ACHN (cell line): ENCODE measurements around the gene OR2A42.
A peak's percentile ranks its signal among the peaks of the same experiment; 100 is the strongest.
"Not testable (repeated sequence)": the region's sequence is repeated elsewhere in the genome, so short reads cannot be mapped to it uniquely, and the experiment has no call there.

Experiments used
- DNase-seq: peaks from one replicate; pipeline ENCODE4 v3.0.0-alpha.2; 2015
- in situ Hi-C: cut with HindIII; loops from 2 replicates; pipeline ENCODE4 v1.10.0; 2017; ENCODE audit warnings: low sequenced_read_pairs, low pct_ligation_motif_present, low pct_unique_long_range_greater_than_20kb

OR2A42 gene, protein sequence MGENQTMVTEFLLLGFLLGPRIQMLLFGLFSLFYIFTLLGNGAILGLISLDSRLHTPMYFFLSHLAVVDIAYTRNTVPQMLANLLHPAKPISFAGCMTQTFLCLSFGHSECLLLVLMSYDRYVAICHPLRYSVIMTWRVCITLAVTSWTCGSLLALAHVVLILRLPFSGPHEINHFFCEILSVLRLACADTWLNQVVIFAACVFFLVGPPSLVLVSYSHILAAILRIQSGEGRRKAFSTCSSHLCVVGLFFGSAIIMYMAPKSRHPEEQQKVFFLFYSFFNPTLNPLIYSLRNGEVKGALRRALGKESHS

DNA sequence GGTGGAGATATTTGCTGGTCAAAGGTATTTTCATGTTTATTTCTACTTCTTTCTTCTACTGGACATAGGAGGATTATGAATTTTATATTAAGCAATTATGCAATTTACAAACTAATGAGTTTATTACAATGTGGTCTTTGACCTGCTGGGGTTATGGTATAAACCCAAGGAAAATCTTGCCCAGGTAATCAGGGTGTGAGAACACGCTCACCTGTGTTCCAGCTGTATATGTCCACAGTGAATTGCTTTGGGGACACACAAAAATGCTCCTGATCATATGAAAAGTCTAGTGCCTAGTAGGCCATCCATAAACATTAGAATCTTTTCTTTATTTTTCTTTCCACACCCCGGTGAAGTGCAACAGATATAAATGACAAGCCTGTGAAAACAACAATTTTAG lies at the start of gene OR2A42:
TSS of gene OR2A42 (minus strand) at position 241 of the 400 bp plus-strand sequence. CDS start 6,762 bp downstream, outside the sequence.
- DNase-seq, in situ Hi-C loops: not testable (repeated sequence)

DNA sequence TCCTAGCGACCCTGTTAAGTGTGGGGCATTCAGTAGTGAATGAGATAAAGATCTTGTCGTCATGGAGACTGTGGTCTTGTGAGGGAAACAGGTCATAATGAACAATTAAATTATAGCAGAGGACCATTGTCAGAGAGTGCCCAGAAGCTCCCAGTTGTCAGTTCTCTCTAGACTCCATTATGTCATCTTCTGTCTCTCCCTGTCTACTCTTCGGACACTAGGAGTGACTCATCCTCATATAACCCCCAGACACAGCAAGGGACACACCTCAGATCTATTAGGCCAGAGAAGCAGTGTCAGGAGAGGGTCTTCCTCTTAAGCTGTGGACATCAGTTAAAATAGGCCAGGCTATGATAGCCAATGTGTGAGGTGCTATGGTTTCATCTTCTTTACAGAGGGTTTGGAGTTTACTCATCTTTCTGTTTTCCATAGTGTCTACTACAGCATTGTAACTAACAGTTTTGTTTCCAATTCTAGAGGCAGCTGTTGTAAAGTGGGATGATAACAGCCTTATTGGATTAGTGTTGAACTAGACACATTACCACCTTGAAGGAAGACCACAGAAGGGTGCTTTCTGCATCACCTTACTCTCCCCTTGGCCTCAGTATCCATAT lies 47.9 kb upstream of the OR2A42 start:
- DNase-seq, in situ Hi-C loops: not testable (repeated sequence)

DNA sequence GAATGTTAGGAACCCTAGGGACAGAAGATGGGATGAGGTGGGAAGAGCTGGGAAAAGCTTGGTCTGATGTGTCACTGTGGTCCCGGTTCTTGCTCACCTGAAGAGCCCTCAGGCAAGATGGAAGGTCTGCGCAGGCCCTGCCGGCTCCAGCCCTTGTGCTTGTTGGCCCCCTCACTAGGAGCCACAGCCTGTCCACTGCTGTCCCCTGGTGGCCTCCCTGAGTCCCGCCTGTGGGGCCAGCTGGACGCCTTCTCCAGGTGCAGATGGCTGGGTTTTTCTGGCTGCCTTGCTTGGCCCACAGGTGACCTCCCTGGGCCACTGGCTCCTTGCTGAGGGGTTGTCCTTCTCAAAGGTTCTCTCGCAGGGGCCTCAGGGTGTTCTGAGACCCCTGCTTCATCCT lies 44.3 kb upstream of the OR2A42 start:
- DNase-seq, in situ Hi-C loops: not testable (repeated sequence)

DNA sequence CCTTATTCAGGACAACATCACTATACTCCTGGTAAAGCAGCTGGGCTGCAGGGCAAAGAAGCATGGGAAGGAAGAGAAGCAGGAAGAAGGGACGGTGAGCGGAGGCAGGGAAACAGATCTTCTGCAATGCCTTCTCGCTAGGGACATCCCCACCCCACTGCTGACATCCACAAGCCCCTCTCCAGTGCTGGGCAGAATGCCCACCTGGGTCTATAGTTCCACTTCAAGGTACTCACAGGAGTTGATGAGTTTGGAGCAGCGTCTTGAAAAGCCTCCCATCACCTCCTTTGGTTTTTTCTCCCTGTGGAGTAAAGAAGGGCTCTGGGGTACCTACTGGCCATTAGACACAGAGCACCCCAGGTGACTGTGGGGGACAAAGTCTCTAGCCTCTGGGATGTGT lies 43.1 kb upstream of the OR2A42 start:
- in situ Hi-C loops, DNase-seq: not testable (repeated sequence)

DNA sequence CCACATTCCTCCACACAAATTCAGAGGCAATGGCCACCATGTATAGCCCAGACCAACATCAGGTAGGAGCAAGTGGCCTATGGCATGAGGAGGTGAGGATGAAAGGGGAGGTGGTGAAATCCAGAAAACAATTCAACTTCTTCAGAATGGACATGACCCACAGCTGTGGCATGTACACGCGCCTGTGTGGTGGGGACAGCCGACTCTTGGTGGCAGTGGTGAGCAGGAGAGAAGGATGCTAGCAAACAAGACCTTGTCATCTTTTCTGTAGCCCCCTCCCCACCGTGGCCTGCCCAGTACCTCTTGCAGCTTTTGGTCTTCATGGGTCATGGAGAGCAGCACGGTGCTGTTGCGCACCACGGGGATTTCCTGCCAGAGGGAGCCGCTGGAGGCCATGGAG lies 42.6 kb upstream of the OR2A42 start:
- in situ Hi-C loops, DNase-seq: not testable (repeated sequence)

DNA sequence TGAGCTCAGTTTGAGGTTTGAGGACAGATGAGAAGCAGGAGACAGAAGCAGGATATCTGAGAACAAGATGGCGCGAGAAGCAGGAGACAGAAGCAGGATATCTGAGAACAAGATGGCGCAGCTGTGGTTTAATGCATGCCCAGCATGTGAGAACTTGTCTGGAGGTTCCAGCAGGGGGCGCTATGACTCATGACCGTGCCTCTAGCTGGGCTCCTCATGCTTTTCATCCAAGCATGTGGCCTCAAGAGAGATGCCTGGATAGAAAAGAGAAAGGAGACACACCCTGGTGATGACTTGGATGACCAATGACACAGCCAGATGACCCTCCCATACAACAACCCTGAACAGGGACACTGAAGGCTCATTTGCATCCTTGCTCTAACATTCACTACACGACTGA lies 40.6 kb upstream of the OR2A42 start:
- in situ Hi-C loops, DNase-seq: not testable (repeated sequence)

DNA sequence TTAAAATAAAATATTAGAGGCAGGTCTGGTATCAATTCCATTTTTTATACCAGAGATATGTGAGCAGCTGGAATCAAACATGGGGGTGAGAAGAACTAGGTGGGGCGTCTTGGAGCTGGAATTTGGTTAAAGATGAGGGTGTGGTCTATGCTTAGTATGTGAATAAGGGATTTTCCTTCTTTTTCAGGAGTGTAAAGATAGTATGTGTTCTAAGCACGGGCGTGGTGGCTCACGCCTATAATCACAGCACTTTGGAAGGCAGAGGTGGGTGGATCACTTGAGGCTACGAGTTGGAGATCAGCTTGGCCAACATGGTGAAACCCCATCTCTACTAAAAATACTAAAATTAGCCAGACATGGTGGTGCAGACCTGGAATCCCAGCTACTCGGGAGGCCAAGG lies 35.9 kb upstream of the OR2A42 start:
- in situ Hi-C loops, DNase-seq: not testable (repeated sequence)

DNA sequence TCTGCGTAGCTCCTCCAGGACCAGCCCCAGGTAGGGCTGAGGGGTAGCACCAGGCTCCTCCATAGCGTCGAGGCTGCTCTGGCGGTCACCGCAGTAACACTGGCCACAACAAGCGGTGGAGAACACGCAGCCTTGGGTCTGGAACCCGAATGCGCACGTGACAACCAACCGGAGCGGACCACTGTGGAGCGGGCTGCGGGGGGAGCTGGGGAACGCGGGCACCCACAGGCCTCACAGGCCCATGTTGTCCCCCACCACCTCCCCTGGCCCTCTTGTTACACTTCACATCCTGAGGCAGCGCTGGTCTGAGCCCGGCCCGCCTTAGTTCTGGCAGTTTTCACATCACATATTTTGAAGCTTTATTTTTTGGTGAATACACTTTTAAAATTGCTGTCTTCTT lies 29.8 kb upstream of the OR2A42 start, which contains the start of gene CTAGE8:
TSS of gene CTAGE8 (minus strand) at position 101 of the 400 bp plus-strand sequence. CDS start at position 63, 38 bp downstream.
- DNase-seq, in situ Hi-C loops: not testable (repeated sequence)

DNA sequence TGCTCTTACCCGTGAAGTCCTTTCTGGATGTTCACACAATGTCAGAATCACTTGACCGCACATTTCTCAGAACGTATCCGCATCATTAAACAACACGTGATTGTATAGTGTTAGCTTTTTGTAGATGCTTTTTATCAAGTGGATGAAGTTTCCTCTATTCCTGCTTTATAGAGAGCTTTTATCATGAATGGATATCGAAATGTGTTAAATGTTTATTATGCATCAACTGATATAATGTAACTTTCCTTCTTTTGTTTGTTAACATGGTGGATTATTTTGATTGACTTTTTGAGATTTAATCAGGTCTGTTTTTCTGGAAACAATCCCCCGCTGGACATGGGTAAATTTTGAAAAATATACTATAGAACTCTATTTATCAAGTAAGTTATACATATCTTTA lies 25.3 kb upstream of the OR2A42 start, which contains the start of gene OR2A7:
TSS of gene OR2A7 (minus strand) at position 101 of the 400 bp plus-strand sequence. CDS start 5,164 bp downstream, outside the sequence.
- in situ Hi-C loops, DNase-seq: not testable (repeated sequence)

DNA sequence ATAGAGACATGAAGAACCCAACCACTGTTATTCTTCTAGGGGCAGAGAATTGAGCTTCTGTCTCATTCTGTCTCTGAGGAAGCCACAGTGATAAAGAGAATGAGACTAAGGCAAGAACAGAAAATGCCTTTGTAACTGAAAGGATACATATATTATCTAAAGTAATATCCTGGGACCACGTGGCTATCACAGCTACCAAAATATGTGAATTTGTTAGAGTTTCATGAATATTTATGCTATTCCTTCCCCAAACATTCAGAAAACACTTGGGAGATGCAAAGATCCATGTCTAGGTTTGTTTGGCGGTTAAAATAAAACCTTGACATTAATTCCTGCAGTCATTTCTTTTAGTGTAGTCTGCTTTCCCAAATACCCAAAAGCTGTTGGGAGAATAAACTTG lies 22.7 kb upstream of the OR2A42 start:
- in situ Hi-C loops, DNase-seq: not testable (repeated sequence)

DNA sequence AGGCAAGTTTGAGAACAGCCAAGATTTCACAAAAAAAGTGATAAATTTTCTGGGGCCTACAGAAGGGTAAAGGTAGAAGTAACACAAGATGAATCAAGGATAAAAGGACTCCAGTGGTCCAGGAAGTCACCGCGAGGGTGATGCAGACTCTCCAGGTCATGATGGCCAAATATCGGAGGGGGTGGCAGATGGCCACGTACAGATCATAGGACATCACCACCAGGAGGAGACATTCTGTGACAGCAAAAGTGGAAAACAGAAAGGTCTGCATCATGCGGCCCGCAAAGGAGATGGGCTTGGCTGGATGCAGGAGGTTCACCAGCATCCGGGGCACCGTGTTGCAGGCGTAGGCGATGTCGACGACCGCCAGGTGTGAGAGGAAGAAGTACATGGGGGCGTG lies 19.7 kb upstream of the OR2A42 start:
- DNase-seq, in situ Hi-C loops: not testable (repeated sequence)

DNA sequence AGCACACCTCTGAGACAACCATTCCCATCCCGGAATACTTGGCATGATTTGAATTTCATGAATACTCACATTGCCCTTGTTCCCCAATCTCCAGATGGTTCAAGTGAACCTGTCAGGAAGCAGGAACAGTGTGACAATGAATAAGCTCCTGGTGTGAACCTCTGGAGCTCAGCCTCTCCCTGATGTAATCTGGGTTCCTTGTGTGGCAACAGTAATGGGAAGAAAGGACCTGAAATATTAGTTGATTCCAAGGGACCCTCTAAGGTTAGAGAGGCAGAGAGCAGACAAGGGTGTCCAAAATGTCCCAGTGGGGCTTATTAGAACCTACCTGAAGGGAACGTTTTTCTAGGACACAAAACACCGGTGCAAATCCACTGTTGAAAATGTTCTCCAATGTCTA lies 16.7 kb upstream of the OR2A42 start:
- DNase-seq: peak; percentile 3
- in situ Hi-C loops: no loop called here

DNA sequence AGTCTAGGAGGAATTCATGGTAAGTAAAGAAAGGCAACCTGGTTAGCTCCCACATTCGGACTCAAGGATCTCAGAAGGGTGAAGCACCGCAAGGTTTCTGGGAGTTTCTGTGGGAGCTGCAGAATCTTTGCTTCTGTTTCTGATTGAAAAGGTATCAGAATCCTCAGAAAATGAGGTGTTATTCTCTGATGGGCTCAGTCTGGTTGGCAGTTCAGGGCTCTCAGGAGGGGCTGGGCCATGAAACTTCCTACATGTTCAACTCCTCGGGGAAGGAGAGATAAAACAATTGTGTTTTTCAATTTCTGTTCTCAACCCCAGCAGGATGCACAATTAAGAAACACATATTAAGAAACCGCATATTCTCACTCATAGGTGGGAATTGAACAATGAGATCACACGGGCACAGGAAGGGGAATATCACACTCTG lies 16.1 kb upstream of the OR2A42 start:
- in situ Hi-C loops: no loop called here
- peak; percentile 0 for DNase-seq

DNA sequence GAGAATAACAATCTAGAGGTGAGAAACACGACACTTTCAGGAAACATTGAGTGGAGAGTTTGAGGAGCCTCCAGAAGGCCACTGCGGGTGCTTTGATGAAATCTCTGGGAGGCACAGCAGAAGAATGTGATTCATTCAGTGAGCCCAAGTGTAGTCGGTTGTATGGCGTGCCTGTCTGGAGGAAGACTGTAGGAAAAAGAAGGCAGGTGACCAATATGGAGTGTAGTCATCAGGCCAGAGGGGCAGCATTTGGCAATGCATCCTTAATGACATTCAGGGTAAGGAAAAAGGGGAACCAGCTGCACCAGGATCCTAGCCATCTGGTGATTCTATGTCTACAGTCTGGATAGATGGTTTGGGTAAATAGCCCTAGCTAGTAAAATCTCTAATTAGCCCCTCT lies 12.9 kb upstream of the OR2A42 start:
- in situ Hi-C loops, DNase-seq: not testable (repeated sequence)

DNA sequence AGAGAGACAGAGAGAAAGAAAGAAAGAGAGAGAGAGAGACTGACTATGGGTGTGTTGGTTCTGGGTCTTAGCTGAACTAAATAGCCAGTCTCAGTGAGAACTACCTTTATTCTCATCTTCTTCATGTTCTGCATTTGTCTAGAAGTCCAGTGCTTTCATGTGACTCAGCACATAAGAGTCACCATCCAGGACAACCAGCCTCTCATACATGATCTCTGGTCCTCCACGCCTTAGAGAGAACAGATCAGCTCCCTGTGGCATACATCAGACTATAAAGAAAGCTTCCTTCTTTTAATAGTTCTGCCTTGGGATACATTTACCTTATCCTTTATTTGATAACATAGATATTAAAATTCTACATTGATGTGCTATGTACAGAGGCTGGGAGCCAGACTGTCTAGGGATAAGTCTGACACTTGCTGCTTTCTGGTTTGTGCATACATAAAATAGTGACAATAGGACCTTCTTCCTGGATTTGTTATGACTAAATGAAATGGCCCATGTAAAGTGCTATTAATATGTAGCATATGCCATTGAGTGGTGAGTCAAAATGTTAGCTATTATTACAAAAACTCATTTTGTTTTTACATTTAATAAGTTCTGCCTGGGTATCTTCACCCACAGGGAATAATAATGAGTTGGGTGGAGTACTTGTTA lies 8.4 kb upstream of the OR2A42 start:
- in situ Hi-C loops, DNase-seq: not testable (repeated sequence)

DNA sequence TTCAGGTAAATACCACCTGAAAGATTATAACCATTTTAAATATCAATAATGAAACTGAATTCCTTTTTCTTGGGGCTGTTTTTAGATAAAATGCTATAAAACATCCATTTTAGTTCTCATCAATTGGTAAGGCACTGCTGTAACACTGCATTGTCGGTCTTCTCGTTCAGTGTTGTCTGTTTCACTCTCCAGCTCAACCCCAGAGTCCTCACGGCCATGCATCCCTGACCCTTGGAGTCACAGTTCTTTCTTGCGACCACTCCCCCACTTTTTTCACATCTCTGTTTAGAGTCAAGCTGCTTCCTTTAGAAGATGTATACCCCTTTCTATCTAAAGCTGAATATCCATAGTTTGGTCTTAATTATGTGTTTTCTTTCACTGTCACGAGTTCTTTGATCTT lies 7.6 kb upstream of the OR2A42 start:
- in situ Hi-C loops, DNase-seq: not testable (repeated sequence)

DNA sequence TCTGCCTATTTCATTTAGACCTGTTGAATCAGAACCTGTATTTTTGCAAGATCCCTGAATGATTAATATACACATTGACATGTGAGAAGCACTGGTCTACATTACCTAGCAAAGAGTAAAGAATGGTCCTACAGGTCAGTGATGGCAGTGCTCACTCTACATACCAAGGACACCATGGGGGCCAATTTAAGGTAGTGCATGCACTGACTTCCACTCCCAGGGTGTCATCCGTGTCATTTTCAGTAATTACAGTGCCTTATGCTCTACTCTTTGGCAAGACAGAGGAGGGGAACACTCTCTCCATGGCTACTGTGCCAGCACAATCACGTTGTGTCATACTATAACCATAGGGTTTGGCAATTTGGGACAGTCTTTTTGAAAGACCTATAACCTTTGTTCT lies 6.0 kb upstream of the OR2A42 start:
- in situ Hi-C loops, DNase-seq: not testable (repeated sequence)

DNA sequence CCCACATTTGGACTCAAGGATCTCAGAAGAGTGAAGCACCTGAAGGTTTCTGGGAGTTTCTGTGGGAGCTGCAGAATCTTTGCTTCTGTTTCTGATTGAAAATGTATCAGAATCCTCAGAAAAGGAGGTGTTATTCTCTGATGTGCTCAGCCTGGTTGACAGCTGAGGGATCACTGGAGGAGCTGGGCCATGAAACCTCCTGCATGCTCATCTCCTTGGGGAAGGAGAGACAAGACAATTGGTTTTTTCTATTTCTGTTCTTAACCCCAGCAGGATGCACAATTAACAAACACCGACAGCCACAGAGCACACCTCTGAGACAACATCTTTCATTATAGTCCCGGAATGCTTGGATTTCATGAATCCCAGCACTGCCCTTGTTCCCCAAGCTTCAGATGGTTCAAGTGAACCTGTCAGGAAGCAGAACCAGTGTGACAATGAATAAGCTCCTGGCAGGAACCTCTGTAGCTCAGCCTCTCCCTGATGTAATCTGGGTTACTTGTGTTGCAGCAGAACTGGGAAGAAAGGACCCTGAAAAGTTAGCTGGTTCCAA lies 799 bp downstream of the OR2A42 start:
- in situ Hi-C loops, DNase-seq: not testable (repeated sequence)

DNA sequence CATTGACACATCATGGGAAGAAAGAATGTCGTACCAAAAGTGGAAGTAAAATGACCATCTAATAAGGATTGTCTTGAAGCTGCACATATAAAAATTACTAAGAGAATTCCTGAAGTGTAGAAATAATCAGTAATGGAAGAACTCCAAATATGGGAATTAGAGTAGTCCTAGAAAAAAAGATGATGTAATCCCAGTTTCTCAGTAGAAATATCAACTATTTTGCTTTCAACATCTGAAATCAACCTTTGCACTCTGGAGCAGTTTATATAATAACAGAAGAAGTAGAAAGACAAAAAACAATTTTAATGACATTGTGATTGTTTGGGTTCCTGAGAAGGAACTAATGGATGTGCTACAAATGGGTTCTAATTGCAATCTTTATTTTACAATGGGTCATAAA lies 6.4 kb downstream of the OR2A42 start:
- in situ Hi-C loops, DNase-seq: not testable (repeated sequence)
